GM18498 (cell line): ENCODE measurements around the gene NRROS.

Experiments
- ATAC-seq: cut with Tn5 transposase; IDR thresholded peaks from one replicate; pipeline ENCODE4 v1.9.1; 2021; ENCODE audit warnings: mild to moderate bottlenecking, moderate library complexity; ENCODE audit not compliant: unreplicated experiment

NRROS gene

DNA sequence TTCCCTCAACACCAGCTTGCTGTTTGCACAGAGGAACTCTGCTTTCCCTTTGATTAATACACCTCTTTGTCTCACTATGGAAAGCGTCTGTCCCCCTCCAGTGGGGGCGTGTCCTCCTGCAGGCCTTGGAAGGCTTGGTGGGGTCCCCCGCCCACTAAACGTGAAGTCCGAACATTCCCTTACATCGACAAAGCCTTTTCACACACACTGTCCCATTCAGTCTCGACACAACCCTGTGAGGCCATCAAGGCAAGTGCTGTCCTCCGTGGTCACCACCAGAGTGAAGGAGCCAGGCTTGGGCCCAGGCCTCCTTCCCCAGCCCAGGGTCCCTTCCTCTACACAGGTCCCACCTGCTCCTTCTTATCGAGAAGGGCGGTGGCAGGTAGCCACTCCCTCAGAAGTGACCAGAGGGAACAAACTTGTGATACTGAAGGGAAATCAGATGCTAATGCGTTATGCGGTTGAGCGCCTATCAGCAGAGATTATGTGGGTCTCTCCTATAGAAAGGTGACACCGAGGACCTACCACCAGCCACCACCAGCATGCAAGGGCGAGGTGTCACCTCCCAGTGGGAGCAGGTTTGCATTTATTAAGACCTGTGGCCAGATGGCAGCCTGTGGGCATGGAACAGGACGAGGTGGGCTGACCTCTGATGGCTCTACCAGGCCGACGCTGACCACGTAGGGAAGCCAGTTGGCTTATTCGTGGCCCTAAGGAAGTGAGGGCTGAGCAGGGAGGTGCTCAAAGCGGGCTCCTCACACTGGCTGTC is 6.6 kb downstream of the NRROS start:
- ATAC-seq, result no peak

GRCh38 chr3:196646666-196647216 is 7.2 kb downstream of the NRROS start:
- ATAC-seq, result no peak

DNA sequence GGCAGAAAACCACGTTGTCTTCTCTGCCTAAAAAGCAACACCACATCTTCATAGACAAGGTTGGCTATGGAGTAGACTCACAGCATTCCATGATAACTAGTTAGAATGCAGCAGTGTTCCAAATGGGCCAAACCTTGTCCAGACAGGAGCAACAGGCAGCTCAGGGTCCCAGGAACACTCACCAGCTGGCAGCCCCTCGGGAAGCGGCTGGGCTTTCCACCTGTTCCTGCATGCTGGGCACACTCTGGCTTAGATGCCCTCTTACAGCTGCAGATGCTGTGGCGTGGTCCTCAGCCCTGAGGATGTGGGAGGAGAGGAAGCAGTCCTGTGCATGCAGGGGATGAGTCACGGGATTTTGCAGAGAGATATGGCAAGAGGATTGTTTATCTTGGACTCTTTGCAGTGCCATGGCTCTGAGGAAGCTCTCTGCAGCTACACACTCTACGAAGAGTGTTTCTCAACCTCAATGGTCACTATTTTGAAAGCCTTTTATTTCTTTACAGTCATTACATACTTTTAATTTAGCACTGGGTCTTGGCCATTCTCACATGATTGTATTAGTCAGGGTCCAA is 11.3 kb downstream of the NRROS start:
- ATAC-seq, result no peak

DNA sequence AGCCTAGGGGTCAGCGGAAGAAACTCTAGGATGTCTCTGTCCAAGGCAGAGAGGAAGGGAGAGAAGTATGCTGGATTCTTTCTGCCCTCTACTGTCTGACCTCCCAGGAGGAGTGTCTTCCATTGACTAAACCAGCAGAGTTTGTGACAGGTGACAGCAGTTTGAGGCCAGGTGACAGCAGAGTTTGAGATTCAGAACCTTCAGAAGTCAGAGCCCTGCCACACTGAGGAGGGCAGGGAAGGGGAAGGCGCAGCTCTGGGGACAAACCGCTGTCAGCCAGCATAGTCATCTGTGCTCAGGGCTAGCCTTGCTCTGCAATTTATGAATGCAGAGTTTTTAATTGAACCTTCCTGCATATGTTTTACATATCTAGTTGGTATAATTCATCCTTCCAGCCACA is 12.3 kb downstream of the NRROS start:
- ATAC-seq, result no peak

- ATAC-seq, result no peak
These were observed 13.7 kb downstream of the NRROS start for GRCh38 chr3:196652961-196653795.

- ATAC-seq, result no peak
These were observed 14.7 kb downstream of the NRROS start for GRCh38 chr3:196654006-196654734.

GRCh38 chr3:196654735-196655090 is 15.2 kb downstream of the NRROS start:
- no peak for ATAC-seq

GRCh38 chr3:196655496-196655895 is 16.0 kb downstream of the NRROS start:
- no peak for ATAC-seq

DNA sequence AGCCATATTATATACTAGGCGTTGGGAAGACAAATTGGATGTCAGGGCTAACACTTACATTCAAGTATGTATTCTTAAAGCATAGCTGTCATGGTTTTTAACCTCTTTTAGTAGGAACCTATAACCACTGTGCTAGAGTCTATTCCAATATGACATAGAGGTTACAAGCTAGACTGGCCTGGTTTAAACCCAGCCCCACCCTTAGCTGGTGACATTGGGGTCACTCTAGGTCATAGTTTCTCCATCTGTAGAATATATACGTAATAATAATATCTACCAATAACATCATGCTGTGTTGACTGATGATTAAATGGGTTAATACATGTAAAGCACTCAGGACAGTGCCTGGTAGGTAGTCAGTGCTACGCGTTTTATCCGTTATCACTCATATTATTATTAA is 16.7 kb downstream of the NRROS start:
- ATAC-seq, result no peak

DNA sequence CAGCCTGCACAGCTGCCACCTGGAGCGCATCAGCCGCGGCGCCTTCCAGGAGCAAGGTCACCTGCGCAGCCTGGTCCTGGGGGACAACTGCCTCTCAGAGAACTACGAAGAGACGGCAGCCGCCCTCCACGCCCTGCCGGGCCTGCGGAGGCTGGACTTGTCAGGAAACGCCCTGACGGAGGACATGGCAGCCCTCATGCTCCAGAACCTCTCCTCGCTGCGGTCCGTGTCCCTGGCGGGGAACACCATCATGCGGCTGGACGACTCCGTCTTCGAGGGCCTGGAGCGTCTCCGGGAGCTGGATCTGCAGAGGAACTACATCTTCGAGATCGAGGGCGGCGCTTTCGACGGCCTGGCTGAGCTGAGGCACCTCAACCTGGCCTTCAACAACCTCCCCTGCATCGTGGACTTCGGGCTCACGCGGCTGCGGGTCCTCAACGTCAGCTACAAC is 20.4 kb downstream of the NRROS start:
- ATAC-seq, result no peak

- no peak for ATAC-seq
These were observed 21.1 kb downstream of the NRROS start for GRCh38 chr3:196660381-196661166.

DNA sequence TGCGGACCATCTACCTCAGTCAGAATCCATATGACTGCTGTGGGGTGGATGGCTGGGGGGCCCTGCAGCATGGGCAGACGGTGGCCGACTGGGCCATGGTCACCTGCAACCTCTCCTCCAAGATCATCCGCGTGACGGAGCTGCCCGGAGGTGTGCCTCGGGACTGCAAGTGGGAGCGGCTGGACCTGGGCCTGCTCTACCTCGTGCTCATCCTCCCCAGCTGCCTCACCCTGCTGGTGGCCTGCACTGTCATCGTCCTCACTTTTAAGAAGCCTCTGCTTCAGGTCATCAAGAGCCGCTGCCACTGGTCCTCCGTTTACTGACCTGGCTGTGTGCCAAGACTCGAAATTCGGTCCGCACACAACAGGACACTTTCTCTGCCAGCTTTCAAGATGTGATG is 21.9 kb downstream of the NRROS start:
- ATAC-seq, result no peak

- no peak for ATAC-seq
These were observed 22.5 kb downstream of the NRROS start for GRCh38 chr3:196662033-196662432.

DNA sequence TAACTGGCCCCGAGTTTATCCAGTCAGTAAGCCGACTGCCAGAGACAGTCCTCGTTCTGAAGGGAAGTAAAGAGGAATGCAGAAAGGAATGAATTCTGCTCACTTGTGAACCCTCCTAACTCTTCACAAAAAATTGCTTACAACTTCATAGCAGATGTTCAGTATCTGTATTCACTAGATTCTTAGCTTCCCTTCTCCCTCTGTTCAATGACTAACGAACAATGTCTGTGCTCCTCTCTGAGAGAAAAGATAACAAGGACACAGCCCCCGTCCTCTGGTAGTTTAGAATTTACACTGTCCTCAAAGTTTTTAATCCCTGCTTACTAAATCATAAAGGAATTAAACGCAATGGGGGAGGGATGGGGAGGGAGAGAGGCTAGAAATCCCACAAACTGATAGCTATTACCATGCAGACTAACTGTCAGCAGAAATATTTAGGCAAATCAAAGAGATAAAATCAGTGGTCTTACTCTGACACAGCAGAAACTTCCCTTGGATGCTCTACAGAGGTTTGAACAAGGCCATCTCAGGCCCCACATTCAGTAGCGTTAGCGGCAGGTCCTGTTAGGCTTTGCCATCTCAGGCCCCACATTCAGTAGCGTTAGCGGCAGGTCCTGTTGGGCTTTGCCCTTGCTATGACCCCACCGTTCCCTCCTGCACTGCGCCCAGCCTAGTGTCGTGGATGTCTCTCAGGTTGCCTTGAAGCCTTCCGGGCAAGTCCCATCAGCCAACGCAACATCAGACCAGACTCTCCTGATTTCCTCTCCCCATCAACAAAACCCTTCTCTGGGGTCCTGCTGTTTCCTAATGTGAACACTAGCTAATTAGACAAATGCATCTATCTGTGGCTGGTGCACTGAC is 23.4 kb downstream of the NRROS start:
- no peak for ATAC-seq

GRCh38 chr3:196666001-196666867 is 26.7 kb downstream of the NRROS start:
- no peak for ATAC-seq

- ATAC-seq, result no peak
These were observed 27.7 kb downstream of the NRROS start for GRCh38 chr3:196667056-196667825.

DNA sequence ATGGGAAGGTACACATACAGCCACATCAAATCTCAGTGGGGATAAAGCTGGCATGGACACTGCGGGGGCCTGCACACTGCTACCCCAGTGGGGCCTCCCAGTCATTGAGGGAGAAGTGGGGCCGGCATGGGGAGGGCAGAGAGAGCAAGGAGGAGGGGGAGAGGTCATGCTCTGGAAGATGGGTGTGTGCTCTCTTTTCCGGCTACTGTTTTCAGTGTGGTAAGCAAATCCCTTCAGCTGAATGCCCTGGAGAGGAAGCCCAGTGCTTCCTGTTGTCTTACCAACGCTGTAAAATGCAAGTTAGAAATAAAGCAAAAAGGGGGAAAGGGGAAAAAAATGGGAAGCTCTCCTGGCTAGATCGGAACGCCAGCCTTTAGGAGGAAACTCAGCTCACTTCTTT is 30.8 kb downstream of the NRROS start:
- no peak for ATAC-seq

DNA sequence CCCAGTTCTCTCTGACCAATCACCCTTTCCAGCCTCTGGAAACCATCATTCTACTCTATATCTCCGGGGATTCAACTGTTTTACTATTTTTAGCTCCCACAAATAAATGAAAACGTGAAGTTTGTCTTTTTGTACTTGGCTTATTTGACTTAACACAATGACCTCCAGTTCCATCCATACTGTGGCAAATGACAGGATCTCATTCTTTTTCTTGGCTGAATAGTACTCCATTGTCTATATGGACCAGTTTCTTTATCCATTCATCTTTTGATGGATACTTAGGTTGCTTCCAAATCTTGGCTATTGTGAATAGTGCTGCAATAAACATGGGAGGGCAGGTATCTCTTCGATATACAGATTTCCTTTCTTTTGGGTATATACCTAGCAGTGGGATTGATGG is 34.1 kb downstream of the NRROS start:
- no peak for ATAC-seq
